Stimulated activated CD4-positive, alpha-beta T cell treated with anti-CD3 and anti-CD28 coated beads, Interleukin-4, amount 100 ng/mL, for 48 hours (primary cell): Measurements from ENCODE around the gene GRID2IP.

ENCODE experiments used
- DNase-seq, 2 donors: peaks; one replicate each; pipeline ENCODE4 v3.0.0-alpha.2; 2020; ENCODE audit warnings: low read depth in 2 of 2

Gene GRID2IP

GRCh38 chr7:6520163-6520981 lies 30.9 kb downstream of the GRID2IP start:
- no peak for DNase-seq

- DNase-seq: peak; percentile 61 to 66
Measured at GRCh38 chr7:6516387-6516983, 34.8 kb downstream of the GRID2IP start.

- DNase-seq: no peak
Measured at GRCh38 chr7:6513541-6513940, 37.7 kb downstream of the GRID2IP start.

GRCh38 chr7:6512892-6513291 lies 38.4 kb downstream of the GRID2IP start:
- no peak for DNase-seq

GRCh38 chr7:6510476-6511133 lies 40.7 kb downstream of the GRID2IP start:
- no peak for DNase-seq

- DNase-seq: no peak
Measured at GRCh38 chr7:6508950-6509349, 42.3 kb downstream of the GRID2IP start.

- DNase-seq: no peak
Measured at GRCh38 chr7:6508539-6508938, 42.7 kb downstream of the GRID2IP start.

GRCh38 chr7:6507906-6508305 lies 43.4 kb downstream of the GRID2IP start:
- DNase-seq: no peak

GRCh38 chr7:6505685-6506559 lies 45.3 kb downstream of the GRID2IP start:
- no peak for DNase-seq

- DNase-seq: no peak
Measured at GRCh38 chr7:6504996-6505395, 46.3 kb downstream of the GRID2IP start.

- no peak for DNase-seq
Measured at GRCh38 chr7:6502886-6503285, 48.4 kb downstream of the GRID2IP start.

GRCh38 chr7:6501586-6502564 lies 49.4 kb downstream of the GRID2IP start:
- no peak for DNase-seq

GRCh38 chr7:6500691-6501090 lies 50.6 kb downstream of the GRID2IP start:
- no peak for DNase-seq

GRCh38 chr7:6497994-6498393 lies 53.3 kb downstream of the GRID2IP start:
- no peak for DNase-seq

- DNase-seq: no peak
Measured at GRCh38 chr7:6497637-6497905, 53.7 kb downstream of the GRID2IP start.

GRCh38 chr7:6496842-6497636 lies 54.2 kb downstream of the GRID2IP start:
- DNase-seq: no peak

GRCh38 chr7:6495597-6496262 lies 55.5 kb downstream of the GRID2IP start:
- no peak for DNase-seq

GRCh38 chr7:6494365-6494764 lies 56.9 kb downstream of the GRID2IP start:
- no peak for DNase-seq

GRCh38 chr7:6491194-6491593 lies 60.1 kb downstream of the GRID2IP start:
- no peak for DNase-seq

- no peak for DNase-seq
Measured at GRCh38 chr7:6489612-6490011, 61.6 kb downstream of the GRID2IP start.
